Choroid plexus epithelial cell (primary cell): ENCODE results near the gene NFYC.

Experiments
- DNase-seq: peaks from one replicate; pipeline ENCODE4 v3.0.0-alpha.2; 2010; ENCODE audit warnings: low read depth
- H3K4me3 ChIP-seq: 2 replicates; pipeline ENCODE4 v1.5.1; 2011; ENCODE audit warnings: low read depth, mild to moderate bottlenecking, control low read depth, low read length, moderate library complexity
- TF ChIP-seq, protein P1 (sequence below): conservative IDR thresholded peaks from 2 replicates; pipeline ENCODE4 v1.5.1; 2011; ENCODE audit warnings: low read depth, mild to moderate bottlenecking, control low read depth, inconsistent platforms, low read length, moderate library complexity

NFYC gene

DNA sequence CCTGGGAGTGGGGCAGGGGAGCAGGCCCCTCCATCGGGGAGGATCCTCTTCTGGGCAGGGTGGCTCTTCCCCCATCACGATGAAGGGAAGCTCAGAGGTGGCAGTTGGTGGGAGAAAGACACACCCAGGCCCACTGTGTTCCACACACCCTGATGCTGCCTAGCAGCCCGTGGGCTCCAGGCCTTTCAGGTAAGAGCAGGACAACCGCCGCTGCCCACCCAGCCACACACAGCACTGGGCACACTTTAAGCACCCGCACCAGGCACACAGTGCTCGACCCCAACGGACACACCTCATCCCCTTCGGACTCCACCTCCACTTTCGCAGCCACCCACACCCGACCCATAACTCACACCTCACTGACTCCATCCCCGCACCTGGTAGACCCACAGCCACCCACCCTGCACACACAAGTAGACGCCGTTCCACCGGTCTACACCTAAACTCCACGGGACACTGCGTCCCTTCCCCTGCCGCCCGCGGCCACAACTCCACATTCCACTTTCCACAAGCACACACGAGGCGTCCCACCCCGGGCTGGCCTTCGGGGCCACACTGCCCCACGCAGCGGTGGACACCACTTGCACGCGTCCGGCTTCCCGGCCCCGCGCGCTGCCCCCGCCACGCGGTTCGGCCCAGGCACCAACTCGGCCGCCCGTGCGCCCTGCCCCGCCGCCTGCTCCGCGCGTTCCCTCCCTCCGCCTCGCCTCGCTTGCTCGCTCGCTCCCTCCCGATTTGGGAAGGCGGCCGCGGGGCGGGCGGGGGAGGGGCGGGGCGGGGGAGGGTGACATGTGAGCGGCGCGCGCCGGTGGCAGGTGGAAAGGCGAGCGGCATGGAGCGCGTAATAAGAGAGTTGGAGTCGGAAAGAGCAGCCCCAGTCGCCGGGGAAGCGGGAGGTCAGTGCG, 91.7 kb downstream of the NFYC start, which contains the start of gene KCNQ4:
Gene KCNQ4 (plus strand): TSS at position 787 of the 905 bp plus-strand sequence. CDS start 307 bp downstream, outside the sequence.
- TF ChIP-seq, protein P1, sequence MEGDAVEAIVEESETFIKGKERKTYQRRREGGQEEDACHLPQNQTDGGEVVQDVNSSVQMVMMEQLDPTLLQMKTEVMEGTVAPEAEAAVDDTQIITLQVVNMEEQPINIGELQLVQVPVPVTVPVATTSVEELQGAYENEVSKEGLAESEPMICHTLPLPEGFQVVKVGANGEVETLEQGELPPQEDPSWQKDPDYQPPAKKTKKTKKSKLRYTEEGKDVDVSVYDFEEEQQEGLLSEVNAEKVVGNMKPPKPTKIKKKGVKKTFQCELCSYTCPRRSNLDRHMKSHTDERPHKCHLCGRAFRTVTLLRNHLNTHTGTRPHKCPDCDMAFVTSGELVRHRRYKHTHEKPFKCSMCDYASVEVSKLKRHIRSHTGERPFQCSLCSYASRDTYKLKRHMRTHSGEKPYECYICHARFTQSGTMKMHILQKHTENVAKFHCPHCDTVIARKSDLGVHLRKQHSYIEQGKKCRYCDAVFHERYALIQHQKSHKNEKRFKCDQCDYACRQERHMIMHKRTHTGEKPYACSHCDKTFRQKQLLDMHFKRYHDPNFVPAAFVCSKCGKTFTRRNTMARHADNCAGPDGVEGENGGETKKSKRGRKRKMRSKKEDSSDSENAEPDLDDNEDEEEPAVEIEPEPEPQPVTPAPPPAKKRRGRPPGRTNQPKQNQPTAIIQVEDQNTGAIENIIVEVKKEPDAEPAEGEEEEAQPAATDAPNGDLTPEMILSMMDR = no peak
- H3K4me3 ChIP-seq = peak within 1 kb of the TSS; percentile 37
- DNase-seq = no peak

DNA sequence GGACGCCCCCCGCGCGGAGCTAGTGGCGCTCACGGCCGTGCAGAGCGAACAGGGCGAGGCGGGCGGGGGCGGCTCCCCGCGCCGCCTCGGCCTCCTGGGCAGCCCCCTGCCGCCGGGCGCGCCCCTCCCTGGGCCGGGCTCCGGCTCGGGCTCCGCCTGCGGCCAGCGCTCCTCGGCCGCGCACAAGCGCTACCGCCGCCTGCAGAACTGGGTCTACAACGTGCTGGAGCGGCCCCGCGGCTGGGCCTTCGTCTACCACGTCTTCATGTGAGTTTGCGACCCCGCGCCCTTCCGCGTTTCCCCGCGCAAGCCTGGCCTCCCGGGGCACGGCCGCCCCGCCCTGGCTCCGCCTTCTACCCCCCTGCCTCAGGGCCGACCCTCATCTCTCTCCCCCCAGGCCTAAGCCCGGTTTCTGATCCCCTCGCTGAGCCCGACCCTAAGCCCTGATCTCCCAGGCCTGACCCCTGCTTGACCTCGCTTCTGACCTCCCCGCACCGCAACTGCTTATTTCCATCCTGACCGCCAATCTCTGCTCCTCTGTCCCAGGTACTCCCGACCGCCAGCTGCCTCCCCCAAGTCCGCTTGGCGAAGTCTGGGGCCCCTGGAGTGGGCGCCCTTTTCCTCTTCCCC, 92.8 kb downstream of the NFYC start:
- H3K4me3 ChIP-seq = peak overlapping the region; percentile 37
- DNase-seq = no peak
- TF ChIP-seq, protein P1 = no peak

DNA sequence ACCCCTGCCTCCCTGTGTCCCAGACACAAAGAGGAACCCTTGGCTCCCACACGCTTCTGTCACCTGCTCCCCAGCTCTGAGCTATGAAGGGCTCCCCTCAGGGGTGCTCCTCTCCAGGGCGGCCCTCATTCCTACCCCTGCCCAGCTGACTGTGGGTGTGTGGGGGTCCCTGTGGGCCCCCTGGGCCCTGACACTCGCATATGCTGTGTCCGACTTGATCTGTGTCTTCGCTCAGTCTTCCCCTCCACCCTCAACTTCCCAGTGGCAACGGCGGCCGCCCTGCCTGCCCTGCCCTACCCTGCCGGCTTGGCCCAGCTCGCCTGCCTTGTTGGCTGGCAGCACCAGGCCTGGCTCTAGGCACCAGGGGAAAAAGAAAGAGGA, 93.3 kb downstream of the NFYC start:
- TF ChIP-seq, protein P1 = no peak
- no peak for DNase-seq
- no peak overlapping the region for H3K4me3 ChIP-seq

DNA sequence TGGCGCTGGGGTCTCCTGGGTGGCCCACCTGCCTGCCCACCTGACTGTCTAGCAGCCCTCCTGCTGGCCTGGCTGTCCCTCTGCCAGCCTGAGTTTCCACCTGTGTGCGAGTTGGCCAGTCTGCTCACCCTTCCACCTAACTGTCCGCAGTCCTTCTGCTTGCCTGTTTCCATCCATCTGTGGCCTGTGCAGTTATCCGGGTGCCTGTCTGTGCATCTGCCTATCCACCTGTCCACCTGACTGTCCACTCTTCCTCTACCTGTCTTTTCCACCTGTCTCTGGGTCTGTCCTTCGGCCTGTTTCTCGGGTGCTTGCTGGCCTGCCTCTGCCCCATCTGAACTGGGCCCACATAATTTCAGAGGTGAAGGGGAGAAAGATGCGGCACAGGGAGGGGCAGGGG, 93.9 kb downstream of the NFYC start:
- no peak for DNase-seq
- TF ChIP-seq, protein P1 = no peak
- no peak overlapping the region for H3K4me3 ChIP-seq

DNA sequence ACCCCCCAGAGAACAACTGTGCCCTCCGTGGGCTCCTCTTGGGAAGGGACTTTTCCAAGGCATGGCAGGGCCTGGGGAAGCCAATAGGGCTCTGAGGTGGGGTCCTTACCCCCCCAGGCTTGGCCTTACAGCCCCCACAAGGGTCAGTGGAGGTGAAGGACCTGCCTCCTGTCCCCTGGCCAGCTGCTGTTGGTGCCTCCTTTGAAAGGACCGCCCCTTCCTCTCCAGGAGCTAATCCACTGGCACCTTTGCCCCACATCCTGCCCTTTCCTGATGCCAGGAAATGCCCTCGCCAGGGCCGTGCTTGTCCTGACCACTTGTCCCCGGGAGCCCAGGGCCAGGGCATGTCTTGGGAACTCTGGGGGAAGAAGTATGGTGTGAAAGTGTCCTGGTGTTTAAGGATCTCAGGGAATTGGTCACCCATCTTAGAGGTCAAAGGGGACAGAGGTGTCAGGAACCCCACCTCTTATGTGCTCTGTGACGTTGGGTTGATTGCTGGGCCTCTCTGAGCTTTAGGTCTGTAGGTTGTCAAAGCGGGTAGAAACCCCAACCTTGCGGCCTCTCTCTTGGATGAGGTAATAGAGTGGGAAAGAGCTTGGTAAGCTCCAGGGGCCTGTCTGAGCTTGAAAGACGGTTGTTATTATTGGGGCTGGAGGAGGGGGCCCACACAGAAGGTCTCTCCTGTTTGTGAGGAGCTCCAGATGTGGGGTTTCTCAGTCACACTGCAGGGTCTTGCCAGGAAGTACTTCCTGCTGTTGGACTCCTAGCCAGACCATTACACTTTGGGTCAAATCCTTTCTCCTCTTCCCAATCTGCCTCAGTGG, 94.9 kb downstream of the NFYC start:
- DNase-seq = no peak
- TF ChIP-seq, protein P1 = no peak

DNA sequence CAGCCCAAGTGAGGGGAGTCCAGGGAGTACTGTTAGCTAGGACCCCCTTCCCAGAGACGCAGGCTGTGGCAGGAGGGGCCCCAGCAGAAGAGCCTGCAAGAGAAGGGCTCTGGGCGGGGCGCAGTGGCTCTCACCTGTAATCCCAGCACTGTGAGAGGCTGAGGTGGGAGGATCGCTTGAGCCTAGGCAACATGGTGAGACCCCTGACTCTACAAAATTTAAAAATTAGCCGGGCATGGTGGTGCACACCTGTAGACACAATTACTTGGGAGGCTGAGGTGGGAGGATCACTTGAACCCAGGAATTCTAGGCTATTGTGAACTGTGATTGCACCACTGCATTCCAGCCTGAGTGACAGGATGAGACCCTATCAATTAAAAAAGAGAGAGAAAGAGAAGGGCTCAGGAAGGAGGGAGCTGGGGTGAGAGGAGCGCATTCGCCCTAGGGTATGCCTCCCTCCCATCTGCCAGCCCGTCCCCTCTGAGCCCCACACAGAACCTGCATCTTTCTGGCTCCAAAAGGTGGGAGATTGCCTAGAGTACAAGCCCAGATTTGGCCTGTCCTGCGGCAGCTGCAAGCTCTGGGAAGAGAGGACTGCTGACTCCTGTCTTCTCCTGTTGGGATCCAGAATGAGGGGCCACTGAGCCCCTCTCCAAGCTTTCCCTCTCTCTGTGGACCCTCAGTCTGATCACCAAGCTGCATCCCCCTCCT, 95.6 kb downstream of the NFYC start:
- H3K4me3 ChIP-seq = no peak overlapping the region
- TF ChIP-seq, protein P1 = no peak
- DNase-seq = no peak

More for the DNA sequence above, 94.9 kb downstream of the NFYC start:
- H3K4me3 ChIP-seq = no peak overlapping the region
